ENCODE results near the gene MAN2A1. TPM values are rescaled to one million over a fixed set of nuclear protein-coding genes. Genes with fewer than 3 reads are reported as not detected.

The MAN2A1 gene
- total and polyA plus RNA-seq, 2 donors = 22.2 to 66.4 TPM

DNA sequence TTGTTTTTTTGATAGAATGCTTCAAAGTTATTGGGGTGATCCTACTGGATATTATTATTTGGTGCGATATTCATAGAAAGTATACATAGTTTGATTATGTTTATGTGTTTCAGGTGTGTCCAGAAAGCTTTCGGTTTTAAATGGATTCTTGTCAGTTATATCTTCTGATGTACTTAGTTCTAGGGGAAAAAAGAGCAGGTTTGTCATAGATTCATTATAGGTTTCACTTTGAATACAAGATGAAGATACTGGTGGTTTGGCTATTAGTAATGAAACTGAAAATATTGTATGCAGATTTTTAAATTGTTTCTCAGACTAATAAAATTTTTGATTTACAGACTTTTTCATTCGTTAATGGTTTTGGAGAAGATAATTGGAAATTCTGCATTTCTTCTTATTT lies 98.9 kb downstream of the MAN2A1 start:
- Histone ChIP-seq H3K4me3 (ENCODE audit: low read length in 2 of 2) (no peak overlapping the region), H3K27ac (ENCODE audit: low read depth in 1 of 2, low read length in 1 of 2) (no peak overlapping the region), H3K9me3 (ENCODE audit: control insufficient read depth in 2 of 2, insufficient read depth in 1 of 2, low read length in 1 of 2) (no peaks in the 10 kb centered on the region), H3K27me3 (ENCODE audit: control insufficient read depth in 2 of 2, insufficient read depth in 1 of 2, low read length in 1 of 2) (no peaks in the 10 kb centered on the region), H3K4me1 (ENCODE audit: control insufficient read depth in 2 of 2, insufficient read depth in 2 of 2, low read length in 2 of 2) (no peaks in the 10 kb centered on the region), H3K36me3 (ENCODE audit: control insufficient read depth in 2 of 2, insufficient read depth in 2 of 2, low read length in 1 of 2) (peaks cover 0 to 60% of the 10 kb centered on the region in 2 donors)
- 94% methylated on average over 3 of the region's 3 CpGs for WGBS
- no peak for DNase-seq (ENCODE audit: low read depth in 6 of 9, low spot score in 9 of 9)

DNA sequence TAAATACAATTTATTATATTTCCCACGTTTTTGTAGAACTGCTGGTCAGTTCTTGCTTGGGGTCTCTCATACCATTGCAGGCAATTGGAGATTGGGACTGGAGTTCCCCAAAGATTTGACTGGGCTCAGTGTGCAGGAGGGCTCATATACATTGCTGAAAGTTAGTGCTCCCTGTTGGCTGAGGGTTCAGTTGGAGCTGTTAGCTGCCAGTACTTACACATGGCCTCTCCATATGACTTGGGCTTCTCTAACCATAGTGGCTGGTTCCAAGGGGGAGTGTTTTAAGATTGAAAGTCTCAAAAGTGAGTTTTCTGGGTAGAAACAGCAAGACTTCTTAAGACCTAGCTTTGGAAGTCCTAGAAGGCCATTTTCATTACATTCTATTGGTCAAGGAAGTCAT lies 102.9 kb downstream of the MAN2A1 start:
- Histone ChIP-seq H3K36me3 (ENCODE audit: control insufficient read depth in 2 of 2, insufficient read depth in 2 of 2, low read length in 1 of 2) (peaks cover 0 to 59% of the 10 kb centered on the region in 2 donors), H3K4me1 (ENCODE audit: control insufficient read depth in 2 of 2, insufficient read depth in 2 of 2, low read length in 2 of 2) (no peaks in the 10 kb centered on the region), H3K27me3 (ENCODE audit: control insufficient read depth in 2 of 2, insufficient read depth in 1 of 2, low read length in 1 of 2) (no peaks in the 10 kb centered on the region), H3K9me3 (ENCODE audit: control insufficient read depth in 2 of 2, insufficient read depth in 1 of 2, low read length in 1 of 2) (no peaks in the 10 kb centered on the region), H3K4me3 (ENCODE audit: low read length in 2 of 2) (no peak overlapping the region), H3K27ac (ENCODE audit: low read depth in 1 of 2, low read length in 1 of 2) (no peak overlapping the region)
- no peak for DNase-seq (ENCODE audit: low read depth in 6 of 9, low spot score in 9 of 9)
- WGBS = 100% methylated on average over 1 of the region's 1 CpG

DNA sequence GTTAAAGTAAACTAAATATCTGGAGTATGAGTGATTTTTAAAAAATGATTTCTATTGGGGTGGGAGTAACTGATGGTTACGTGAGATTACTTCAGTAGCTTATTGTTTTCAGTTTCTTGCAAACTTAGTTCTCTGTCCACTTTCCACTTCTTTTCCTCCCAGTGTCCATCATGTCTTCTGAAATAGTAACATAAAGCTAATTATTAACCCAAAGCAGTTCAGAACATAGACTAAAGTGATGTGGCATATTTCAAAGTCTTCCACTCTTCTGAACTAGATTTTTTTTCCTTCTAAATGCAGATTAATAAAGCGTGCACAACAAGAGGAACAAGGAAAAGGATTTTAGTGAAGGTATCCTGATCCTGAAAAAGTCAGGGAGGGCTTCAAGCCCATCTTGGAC lies 114.1 kb downstream of the MAN2A1 start:
- DNase-seq (ENCODE audit: low read depth in 6 of 9, low spot score in 9 of 9) = no peak
- 98% methylated on average over 2 of the region's 2 CpGs for WGBS
- Histone ChIP-seq H3K27ac (ENCODE audit: low read depth in 1 of 2, low read length in 1 of 2) (no peak overlapping the region), H3K4me1 (ENCODE audit: control insufficient read depth in 2 of 2, insufficient read depth in 2 of 2, low read length in 2 of 2) (no peaks in the 10 kb centered on the region), H3K4me3 (ENCODE audit: low read length in 2 of 2) (no peak overlapping the region), H3K27me3 (ENCODE audit: control insufficient read depth in 2 of 2, insufficient read depth in 1 of 2, low read length in 1 of 2) (no peaks in the 10 kb centered on the region), H3K36me3 (ENCODE audit: control insufficient read depth in 2 of 2, insufficient read depth in 2 of 2, low read length in 1 of 2) (peaks cover 2 to 46% of the 10 kb centered on the region in 2 donors), H3K9me3 (ENCODE audit: control insufficient read depth in 2 of 2, insufficient read depth in 1 of 2, low read length in 1 of 2) (no peaks in the 10 kb centered on the region)

DNA sequence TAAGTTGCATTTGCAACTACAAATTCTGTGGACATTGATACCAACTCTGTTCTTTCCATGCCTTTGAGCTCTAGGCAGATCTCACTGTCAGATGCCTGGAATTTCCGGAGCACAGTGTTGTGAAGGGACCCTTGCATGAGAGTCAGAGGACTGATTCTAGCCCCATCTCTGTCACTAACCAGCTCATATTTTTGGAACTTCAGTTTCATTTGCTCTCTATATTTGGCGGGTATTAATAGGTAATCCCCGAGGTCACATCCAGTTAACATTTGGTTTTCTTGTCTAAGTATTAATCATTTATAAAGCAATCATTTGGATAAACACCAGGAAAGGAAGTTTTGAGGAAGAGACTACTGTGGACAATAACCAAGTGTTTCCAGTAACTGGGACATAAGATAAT lies 115.7 kb downstream of the MAN2A1 start:
- H3K27me3 ChIP-seq (ENCODE audit: control insufficient read depth in 2 of 2, insufficient read depth in 1 of 2, low read length in 1 of 2) = no peaks in the 10 kb centered on the region
- no peak for DNase-seq (ENCODE audit: low read depth in 6 of 9, low spot score in 9 of 9)
- peaks cover 2 to 46% of the 10 kb centered on the region in 2 donors for H3K36me3 ChIP-seq (ENCODE audit: control insufficient read depth in 2 of 2, insufficient read depth in 2 of 2, low read length in 1 of 2)
- H3K4me3 ChIP-seq (ENCODE audit: low read length in 2 of 2) = no peak overlapping the region
- no peaks in the 10 kb centered on the region for H3K9me3 ChIP-seq (ENCODE audit: control insufficient read depth in 2 of 2, insufficient read depth in 1 of 2, low read length in 1 of 2)
- H3K4me1 ChIP-seq (ENCODE audit: control insufficient read depth in 2 of 2, insufficient read depth in 2 of 2, low read length in 2 of 2) = no peaks in the 10 kb centered on the region
- no peak overlapping the region for H3K27ac ChIP-seq (ENCODE audit: low read depth in 1 of 2, low read length in 1 of 2)
- WGBS = 97% methylated on average over 3 of the region's 3 CpGs

DNA sequence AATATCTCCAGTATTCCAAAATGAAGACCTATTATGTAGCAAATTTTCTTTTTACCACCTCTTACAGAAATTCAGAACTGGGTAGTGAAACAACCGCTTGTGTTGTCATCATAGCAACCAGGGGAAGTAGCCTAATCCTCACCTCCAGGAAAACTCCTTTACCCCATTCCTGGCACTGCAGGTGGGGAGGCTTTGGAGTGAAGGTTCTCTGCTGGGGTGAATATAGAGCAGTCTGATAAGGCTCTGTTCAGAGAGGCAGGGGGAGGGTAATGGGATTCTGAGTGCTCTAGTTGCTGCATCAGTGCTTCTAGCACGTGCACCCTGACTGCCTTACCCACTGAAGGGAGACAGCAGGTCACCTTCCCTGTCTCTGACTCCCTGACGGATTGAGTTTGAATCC lies 116.2 kb downstream of the MAN2A1 start:
- Histone ChIP-seq H3K4me3 (ENCODE audit: low read length in 2 of 2) (no peak overlapping the region), H3K27ac (ENCODE audit: low read depth in 1 of 2, low read length in 1 of 2) (no peak overlapping the region), H3K9me3 (ENCODE audit: control insufficient read depth in 2 of 2, insufficient read depth in 1 of 2, low read length in 1 of 2) (no peaks in the 10 kb centered on the region), H3K27me3 (ENCODE audit: control insufficient read depth in 2 of 2, insufficient read depth in 1 of 2, low read length in 1 of 2) (no peaks in the 10 kb centered on the region), H3K4me1 (ENCODE audit: control insufficient read depth in 2 of 2, insufficient read depth in 2 of 2, low read length in 2 of 2) (no peaks in the 10 kb centered on the region), H3K36me3 (ENCODE audit: control insufficient read depth in 2 of 2, insufficient read depth in 2 of 2, low read length in 1 of 2) (peaks cover 2 to 49% of the 10 kb centered on the region in 2 donors)
- no peak for DNase-seq (ENCODE audit: low read depth in 6 of 9, low spot score in 9 of 9)
- 98% methylated on average over 3 of the region's 3 CpGs for WGBS

DNA sequence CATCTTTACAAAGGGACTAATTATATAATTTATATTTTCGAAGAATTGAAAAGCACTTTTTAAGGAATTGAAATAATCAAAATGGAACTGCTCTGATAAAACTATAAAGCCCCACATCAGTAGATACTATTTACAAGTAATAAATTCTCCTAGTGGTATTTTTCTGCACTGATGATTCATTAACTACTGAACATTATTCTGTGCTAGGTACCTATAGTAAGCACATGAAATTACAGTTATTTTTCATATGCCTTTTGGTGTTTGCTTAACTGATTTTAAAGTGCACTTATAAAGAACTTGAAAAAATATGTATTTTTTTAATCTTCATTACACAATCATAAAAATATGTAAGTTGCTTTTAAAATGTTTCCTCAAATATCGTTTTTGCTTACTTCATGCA lies 123.0 kb downstream of the MAN2A1 start:
- Histone ChIP-seq H3K27ac (ENCODE audit: low read depth in 1 of 2, low read length in 1 of 2) (no peak overlapping the region), H3K4me3 (ENCODE audit: low read length in 2 of 2) (no peak overlapping the region), H3K27me3 (ENCODE audit: control insufficient read depth in 2 of 2, insufficient read depth in 1 of 2, low read length in 1 of 2) (no peaks in the 10 kb centered on the region), H3K36me3 (ENCODE audit: control insufficient read depth in 2 of 2, insufficient read depth in 2 of 2, low read length in 1 of 2) (peaks cover 12 to 45% of the 10 kb centered on the region in 2 donors), H3K9me3 (ENCODE audit: control insufficient read depth in 2 of 2, insufficient read depth in 1 of 2, low read length in 1 of 2) (no peaks in the 10 kb centered on the region), H3K4me1 (ENCODE audit: control insufficient read depth in 2 of 2, insufficient read depth in 2 of 2, low read length in 2 of 2) (no peaks in the 10 kb centered on the region)
- WGBS = 95% methylated on average over 2 of the region's 2 CpGs
- no peak for DNase-seq (ENCODE audit: low read depth in 6 of 9, low spot score in 9 of 9)

DNA sequence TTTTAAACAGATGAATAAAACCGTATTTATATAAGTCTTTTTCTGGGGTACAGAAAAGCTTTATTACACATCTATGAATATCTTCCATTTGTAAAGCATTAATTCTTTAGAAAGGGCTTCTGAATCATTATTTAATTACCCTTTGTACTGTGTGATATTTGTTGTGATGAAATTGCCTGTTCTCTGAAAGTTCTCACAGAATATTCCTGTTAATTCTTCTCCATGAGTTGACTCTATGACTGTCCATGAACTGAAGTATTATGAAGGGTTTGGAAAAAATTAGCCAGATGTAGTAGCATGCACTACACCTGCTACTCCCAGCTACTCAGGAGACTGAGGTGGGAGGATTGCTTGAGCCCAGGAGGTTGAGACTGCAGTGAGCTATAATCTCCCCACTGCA lies 127.0 kb downstream of the MAN2A1 start:
- DNase-seq (ENCODE audit: low read depth in 6 of 9, low spot score in 9 of 9) = no peak
- Histone ChIP-seq H3K36me3 (ENCODE audit: control insufficient read depth in 2 of 2, insufficient read depth in 2 of 2, low read length in 1 of 2) (peaks cover 16 to 56% of the 10 kb centered on the region in 2 donors), H3K27me3 (ENCODE audit: control insufficient read depth in 2 of 2, insufficient read depth in 1 of 2, low read length in 1 of 2) (no peaks in the 10 kb centered on the region), H3K27ac (ENCODE audit: low read depth in 1 of 2, low read length in 1 of 2) (no peak overlapping the region), H3K4me1 (ENCODE audit: control insufficient read depth in 2 of 2, insufficient read depth in 2 of 2, low read length in 2 of 2) (no peaks in the 10 kb centered on the region), H3K9me3 (ENCODE audit: control insufficient read depth in 2 of 2, insufficient read depth in 1 of 2, low read length in 1 of 2) (no peaks in the 10 kb centered on the region), H3K4me3 (ENCODE audit: low read length in 2 of 2) (no peak overlapping the region)
- 100% methylated on average over 1 of the region's 1 CpG for WGBS

DNA sequence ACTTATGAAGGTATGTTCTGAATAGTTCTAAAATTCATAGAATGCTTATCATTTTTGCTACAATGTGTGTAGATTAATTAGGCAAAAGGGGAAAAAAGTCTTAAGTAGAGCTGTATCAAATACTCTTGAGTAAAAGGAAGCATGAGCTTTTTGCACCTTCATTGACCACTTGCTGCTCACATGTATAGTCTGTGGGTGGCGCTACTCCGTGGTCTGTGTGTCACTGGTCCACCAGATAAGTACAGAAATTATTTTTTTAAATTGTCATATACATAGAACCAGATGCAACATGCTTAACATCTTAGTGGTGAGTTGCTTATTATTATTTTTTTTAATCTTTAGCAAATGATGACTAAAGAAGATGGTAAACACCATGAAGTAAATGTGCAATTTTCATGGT lies 130.2 kb downstream of the MAN2A1 start:
- Histone ChIP-seq H3K4me3 (ENCODE audit: low read length in 2 of 2) (no peak overlapping the region), H3K36me3 (ENCODE audit: control insufficient read depth in 2 of 2, insufficient read depth in 2 of 2, low read length in 1 of 2) (peaks cover 11 to 59% of the 10 kb centered on the region in 2 donors), H3K4me1 (ENCODE audit: control insufficient read depth in 2 of 2, insufficient read depth in 2 of 2, low read length in 2 of 2) (no peaks in the 10 kb centered on the region), H3K27ac (ENCODE audit: low read depth in 1 of 2, low read length in 1 of 2) (no peak overlapping the region), H3K9me3 (ENCODE audit: control insufficient read depth in 2 of 2, insufficient read depth in 1 of 2, low read length in 1 of 2) (no peaks in the 10 kb centered on the region), H3K27me3 (ENCODE audit: control insufficient read depth in 2 of 2, insufficient read depth in 1 of 2, low read length in 1 of 2) (no peaks in the 10 kb centered on the region)
- WGBS = 49% methylated on average over 2 of the region's 2 CpGs
- no peak for DNase-seq (ENCODE audit: low read depth in 6 of 9, low spot score in 9 of 9)

DNA sequence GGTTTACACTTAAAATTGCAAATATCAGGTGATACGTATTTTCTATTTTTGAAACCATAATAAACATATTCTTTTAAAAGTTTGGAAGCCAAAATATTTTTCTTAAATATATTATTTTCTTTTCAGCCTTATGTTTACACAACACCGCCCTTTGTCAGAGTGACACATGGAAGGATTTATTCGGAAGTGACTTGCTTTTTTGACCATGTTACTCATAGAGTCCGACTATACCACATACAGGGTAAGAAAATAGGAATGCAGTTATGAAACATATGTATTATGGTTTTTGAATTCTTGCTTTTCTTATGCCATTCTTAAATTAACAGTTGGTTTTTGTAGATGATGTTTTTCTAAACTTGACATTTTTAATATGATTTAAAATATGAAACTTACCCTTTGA lies 133.9 kb downstream of the MAN2A1 start:
- H3K9me3 ChIP-seq (ENCODE audit: control insufficient read depth in 2 of 2, insufficient read depth in 1 of 2, low read length in 1 of 2) = no peaks in the 10 kb centered on the region
- no peak for DNase-seq (ENCODE audit: low read depth in 6 of 9, low spot score in 9 of 9)
- 97% methylated on average over 4 of the region's 4 CpGs for WGBS
- H3K4me1 ChIP-seq (ENCODE audit: control insufficient read depth in 2 of 2, insufficient read depth in 2 of 2, low read length in 2 of 2) = no peaks in the 10 kb centered on the region
- H3K4me3 ChIP-seq (ENCODE audit: low read length in 2 of 2) = no peak overlapping the region
- H3K36me3 ChIP-seq (ENCODE audit: control insufficient read depth in 2 of 2, insufficient read depth in 2 of 2, low read length in 1 of 2) = peaks cover 17 to 76% of the 10 kb centered on the region in 2 donors
- no peaks in the 10 kb centered on the region for H3K27me3 ChIP-seq (ENCODE audit: control insufficient read depth in 2 of 2, insufficient read depth in 1 of 2, low read length in 1 of 2)
- H3K27ac ChIP-seq (ENCODE audit: low read depth in 1 of 2, low read length in 1 of 2) = no peak overlapping the region

DNA sequence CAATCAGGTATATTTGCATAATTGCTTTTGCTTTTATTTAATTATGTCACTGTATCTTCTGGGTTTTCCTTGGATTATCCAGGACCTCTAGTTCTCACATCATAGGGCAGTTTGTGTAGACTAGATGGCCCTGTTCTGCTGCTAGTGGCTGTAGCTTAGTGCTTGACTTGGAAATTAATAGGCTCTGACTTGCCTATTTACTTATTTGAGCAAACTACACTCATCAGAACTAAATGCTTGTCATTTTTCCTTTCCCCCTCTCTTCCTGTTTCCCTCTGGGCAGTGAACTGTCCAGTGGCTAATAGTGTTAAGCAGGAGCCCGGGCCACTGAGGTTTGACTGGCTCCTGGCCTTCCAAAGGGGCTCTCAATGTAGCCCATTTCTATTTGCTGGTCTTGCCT lies 135.7 kb downstream of the MAN2A1 start:
- Histone ChIP-seq H3K4me3 (ENCODE audit: low read length in 2 of 2) (no peak overlapping the region), H3K36me3 (ENCODE audit: control insufficient read depth in 2 of 2, insufficient read depth in 2 of 2, low read length in 1 of 2) (peaks cover 18 to 75% of the 10 kb centered on the region in 2 donors), H3K27me3 (ENCODE audit: control insufficient read depth in 2 of 2, insufficient read depth in 1 of 2, low read length in 1 of 2) (no peaks in the 10 kb centered on the region), H3K27ac (ENCODE audit: low read depth in 1 of 2, low read length in 1 of 2) (no peak overlapping the region), H3K4me1 (ENCODE audit: control insufficient read depth in 2 of 2, insufficient read depth in 2 of 2, low read length in 2 of 2) (no peaks in the 10 kb centered on the region), H3K9me3 (ENCODE audit: control insufficient read depth in 2 of 2, insufficient read depth in 1 of 2, low read length in 1 of 2) (no peaks in the 10 kb centered on the region)
- WGBS = 100% methylated on average over 1 of the region's 1 CpG
- no peak for DNase-seq (ENCODE audit: low read depth in 6 of 9, low spot score in 9 of 9)
